ENCODE data around the gene BIRC3. TPM values are rescaled to one million over a fixed set of nuclear protein-coding genes. Genes with fewer than 3 reads are reported as not detected.

BIRC3 gene
- polyA plus RNA-seq (ENCODE audit: insufficient read length in 10 of 10) = 1 to 10 TPM in 5 of 10 donors, under 1 TPM in 5; 0.64 to 6.2 (median 0.98) TPM
- long read RNA-seq, donor 1 = 0 reads
- long read RNA-seq, donor 2 = 0 reads
- long read RNA-seq, donor 3 = 0 reads
- long read RNA-seq, donor 4 = 0 reads
- long read RNA-seq, donor 5 = 0 reads
- long read RNA-seq, donor 6 = 0 reads
- long read RNA-seq, donor 7 = 0 reads
- long read RNA-seq, donor 8 = 0 reads
- long read RNA-seq, donor 9 = 0 reads

DNA sequence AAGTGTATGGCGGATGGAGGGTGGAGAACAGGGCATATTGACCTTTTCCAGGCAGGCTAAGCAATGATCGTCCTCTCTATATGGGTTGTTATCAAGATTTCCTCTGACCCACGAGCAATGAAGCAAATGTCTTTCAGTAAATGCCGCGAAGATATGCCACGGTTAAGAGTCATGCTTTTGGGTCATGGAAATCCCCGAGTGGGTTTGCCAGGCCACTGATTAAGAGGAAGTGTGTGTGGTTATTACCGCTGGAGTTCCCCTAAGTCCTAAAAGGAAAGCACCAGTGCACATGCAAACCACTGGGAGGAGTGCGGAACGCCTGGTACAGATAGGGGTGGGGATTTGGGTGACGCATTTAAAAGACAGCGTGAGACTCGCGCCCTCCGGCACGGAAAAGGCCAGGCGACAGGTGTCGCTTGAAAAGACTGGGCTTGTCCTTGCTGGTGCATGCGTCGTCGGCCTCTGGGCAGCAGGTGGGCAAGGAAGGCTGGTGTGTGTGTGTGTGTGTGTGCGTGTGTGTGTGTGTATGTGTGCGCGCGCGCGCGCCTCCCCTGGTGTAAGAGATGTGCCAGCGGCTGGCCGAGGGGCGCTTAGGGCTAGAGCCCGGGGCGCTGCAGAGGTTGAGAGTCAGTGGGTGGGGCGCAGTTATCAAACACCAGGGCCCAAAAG, at the start of gene BIRC3:
Gene BIRC3, plus strand, starts transcription at position 386 of the 669 bp plus-strand sequence. CDS start 7,026 bp downstream, outside the sequence.
- DNase-seq = peak; percentile 74 to 84 (median 75)

DNA sequence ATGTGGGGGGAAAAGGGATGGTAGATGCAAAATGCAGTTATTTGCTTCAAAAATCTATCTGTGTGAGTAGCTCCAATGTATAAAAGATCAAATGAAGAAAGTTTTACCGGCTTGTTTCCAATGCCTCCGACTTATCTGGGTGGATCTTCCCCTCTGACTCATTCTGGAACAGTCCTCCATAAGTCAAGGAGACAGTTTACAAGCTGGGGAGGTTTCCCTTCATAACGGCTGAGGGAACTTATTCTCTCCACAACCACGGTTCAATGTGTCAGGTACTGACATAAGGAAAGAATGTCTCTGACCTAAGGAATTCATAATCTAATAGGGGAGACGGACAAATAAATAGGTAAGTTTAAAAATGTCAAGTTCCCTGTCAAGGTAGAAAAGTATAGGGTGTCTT, 49.7 kb upstream of the BIRC3 start:
- peak in 1 of 3 donors; percentile 60 for DNase-seq

DNA sequence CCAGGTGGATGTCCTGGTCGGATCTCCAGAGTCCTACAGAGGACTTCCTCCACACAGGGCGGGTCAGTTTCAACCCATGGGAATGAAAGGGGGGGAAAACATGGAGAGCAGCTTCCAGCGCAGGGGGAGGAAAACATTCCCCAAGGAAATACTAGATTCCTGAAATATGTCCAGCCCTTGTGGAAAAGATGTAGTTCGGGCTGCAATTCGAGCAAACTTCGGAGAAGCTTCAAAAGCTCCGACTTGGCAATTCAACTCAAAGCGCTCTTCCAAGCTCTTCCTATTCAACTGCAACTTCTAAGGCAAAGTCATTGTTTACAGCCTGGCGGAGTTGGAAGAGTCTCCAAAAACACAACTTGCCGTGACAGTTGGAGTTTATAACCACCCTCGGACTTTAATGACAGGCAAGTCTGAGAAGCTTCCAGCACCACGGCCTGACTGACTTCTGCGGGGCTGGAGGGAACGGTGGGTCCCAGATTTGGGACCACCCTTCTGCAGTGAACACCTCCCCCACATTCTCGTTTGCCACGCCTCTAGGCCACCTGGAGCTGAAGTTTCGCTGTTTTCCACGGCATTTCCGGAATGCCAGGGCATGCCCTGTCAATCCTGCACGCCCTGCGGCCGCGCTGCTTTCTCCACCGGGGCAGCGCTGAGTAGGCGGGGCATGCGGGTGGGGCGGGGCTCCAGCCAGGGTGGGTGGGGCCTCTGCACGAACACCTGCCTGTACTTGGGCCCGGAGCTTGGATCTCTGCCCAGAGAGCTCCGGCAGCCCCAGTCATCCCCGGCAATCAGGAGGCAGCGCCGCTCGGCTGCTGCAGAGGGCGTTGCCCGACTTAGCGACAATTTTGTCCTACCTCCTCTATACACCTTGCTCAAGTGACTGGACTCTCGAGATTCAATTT, 49.0 kb upstream of the BIRC3 start:
- peak; percentile 70 to 83 (median 73) for DNase-seq

DNA sequence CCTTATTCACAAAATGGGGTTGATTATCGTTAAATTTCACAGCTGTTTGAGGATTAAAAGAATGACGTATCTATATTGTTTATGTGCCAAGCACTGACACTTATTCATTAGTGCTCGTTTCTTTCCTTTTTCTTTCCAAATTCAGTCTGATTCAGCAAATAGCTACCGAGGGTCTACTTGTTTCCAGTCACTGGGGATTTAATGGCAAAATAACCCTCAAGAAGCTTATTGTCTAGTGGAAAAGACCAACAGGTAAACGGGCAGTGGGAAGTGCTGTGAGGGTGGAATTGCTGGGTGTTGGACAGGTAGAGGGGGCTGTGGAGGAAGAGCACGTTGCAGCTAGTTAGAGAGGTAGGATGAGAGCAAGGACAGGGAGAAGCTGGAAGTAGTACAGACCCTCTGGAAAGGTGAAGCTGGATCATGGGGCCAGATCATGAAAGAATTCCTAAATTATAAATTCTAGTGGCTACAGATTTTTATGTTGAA, 48.3 kb upstream of the BIRC3 start:
- DNase-seq = no peak

DNA sequence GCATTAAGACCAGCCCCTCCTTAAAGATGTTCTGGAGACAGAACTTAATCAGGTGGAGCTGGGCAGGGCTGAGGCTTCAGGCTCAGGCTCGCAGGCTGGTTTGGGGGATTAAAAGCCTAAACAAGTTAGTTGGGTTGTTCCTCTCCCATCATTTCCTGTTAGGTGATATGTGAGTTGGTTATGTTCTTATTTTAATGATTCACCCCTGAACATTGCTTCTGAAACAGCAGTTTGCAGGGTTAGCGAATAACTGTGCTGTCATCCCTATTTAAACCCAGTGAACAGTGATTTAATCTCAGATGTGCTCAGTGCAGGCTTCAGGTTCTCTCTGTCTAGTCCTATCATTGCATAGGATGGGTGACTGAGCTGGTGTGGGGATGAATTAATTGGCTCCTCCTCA, 47.4 kb upstream of the BIRC3 start:
- no peak for DNase-seq

DNA sequence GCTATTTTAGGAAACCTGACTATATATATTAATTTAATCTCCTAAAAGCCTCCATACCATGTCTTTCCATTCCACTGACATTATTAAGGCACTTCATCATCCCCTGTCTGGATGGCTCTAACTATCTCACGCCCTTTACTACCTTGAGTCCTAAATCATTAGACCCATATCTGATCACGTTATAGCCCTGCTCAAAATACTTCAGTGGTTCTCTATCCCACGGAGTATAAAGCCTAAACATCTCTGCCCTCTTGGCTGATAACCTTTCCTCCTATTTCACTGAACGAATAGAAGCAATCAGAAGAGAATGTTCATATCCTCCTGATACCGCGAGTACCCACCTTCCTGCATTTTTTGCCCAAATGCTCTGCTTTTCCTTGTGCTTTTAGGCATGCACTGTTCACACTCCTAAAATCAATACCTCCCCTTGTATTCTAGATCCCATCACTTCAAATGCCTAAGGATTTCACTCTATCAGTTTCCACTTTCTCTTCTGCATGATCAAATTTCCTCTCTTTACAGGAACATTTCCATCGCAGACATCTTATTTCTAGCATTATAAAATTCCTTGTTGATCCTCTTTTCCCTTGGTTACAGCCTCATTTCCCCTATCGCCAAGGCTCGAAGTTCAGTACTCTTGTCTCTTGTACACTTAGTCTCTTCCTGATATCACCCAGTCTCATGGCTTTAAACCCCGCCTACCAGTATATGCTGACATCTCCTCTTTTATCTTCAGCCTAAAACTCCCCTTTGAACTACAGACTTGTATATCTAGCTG, 45.0 kb upstream of the BIRC3 start:
- DNase-seq = no peak

DNA sequence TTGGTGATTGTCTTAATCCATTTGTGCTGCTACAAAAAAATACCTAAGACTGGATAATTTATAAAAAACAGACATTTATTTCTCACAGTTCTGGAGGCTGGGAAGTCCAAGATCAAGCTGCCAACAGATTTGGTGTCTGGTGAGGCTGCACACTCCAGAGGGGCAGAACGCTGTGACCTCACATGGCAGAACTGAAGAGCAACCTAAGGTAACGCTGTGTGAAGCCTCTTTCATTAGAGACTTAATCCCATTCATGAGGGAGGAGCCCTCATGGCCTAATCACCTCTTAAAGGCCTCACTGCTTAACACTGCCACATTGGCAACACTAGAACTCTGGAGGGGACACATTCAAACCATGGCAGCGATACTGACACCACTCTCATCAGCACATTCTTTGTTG, 42.7 kb upstream of the BIRC3 start:
- no peak for DNase-seq

DNA sequence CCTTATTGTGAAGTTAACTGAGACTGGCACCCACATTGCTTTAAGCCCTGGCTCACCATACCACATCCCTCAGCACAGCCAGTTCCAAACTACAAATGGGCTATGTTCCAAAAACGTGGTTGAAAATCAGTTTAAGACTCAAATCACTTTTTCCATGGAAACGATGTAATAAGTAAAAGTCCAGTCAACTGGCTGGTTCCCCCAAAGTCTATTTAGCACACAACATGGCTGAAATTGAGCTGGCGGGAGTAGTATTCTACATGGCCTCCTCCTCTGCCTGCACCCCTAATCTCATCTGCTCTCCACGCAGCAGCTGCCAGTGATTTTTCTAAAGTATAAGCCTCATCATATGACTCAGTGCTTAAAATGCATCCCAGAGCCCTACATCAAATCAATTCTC, 40.9 kb upstream of the BIRC3 start:
- DNase-seq = peak in 1 of 3 donors; percentile 81

DNA sequence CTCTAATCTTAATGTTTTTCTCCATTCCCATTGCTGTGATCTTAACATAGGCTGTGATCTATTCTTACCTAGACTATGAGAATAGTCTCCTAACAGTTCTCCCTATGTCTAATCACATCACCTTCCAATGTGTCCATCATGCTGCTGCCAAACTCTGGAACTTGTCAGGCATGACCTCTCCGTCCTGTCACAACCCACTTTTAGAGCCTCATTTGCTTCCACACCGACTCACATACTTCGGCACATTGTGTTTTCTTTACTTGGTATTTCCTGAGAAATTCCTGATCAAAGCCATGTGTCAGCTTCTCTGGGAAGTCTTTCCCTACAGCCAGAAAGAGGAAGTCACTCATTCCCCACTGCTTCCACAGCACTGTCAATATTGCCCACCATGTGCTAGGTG, 40.5 kb upstream of the BIRC3 start:
- DNase-seq = no peak

DNA sequence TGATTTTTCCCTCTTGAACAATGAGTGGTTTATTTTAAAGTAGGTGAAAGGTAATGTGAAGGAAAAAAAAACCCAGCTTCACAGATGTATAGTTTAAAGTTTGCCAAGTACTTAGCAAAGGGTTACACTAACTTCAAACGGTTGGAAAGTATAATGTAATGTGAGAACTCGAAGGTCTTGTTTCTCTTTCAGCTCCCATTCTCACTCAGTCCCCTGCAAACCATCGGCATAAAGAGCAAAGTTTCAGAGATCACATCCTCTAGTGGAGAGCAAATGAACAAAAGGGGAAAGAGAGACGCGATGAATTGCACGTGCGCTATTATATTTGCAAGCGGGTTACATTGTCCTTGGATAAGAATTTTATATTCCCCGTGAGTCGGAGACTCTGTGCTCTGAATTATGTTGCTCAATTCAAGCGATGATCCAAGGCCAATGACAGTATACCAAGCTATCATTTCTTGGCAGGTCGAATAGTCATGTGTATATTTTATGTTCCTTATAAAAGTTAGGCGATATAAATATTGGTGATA, 37.6 kb upstream of the BIRC3 start:
- peak; percentile 72 to 91 (median 74) for DNase-seq

DNA sequence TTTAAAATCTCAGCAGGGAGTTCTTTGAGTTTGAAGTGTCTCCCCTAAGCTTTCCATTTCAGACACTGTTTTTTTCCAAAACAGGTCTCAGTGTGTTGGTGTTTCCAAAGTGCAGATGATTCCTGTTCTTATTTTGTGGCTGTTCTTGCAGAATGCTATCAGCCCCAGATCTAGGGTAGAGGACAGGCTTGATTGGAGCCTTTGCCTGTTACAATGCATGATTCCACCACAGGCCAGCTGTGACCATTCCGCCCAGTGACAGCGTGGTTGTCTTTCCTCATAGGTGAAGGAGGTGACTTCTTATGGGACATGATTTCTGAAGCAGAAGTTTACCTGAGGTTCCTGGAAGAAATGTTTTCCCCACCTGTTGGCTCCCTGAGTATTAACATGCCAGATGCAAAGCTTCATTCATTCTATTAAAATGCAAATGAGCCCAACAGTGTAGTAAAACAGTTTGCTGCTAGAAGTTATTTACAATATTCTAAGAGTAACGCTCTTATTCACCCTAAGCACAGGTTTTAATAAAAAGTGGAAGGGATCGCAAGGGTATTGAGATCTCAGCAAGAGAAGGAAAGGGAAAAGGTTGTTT, 36.9 kb upstream of the BIRC3 start:
- DNase-seq = no peak

DNA sequence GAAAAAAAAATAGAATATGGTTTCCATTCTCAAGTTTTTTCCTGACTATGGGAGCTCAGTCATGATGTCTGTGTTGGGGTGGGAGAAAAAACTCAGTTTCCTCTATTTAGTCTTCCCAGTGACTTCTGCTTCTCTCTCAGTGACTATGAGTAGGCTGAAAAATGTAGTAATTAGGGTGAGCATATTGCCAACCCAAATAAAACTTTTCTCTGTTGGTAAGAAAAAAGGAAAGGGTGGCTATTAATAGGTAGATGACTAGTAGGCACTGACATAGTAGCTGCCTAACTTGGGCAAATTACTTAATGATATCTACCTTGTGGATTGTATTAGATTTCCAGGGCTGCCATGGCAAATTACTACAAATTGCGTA, 34.2 kb upstream of the BIRC3 start:
- no peak for DNase-seq

DNA sequence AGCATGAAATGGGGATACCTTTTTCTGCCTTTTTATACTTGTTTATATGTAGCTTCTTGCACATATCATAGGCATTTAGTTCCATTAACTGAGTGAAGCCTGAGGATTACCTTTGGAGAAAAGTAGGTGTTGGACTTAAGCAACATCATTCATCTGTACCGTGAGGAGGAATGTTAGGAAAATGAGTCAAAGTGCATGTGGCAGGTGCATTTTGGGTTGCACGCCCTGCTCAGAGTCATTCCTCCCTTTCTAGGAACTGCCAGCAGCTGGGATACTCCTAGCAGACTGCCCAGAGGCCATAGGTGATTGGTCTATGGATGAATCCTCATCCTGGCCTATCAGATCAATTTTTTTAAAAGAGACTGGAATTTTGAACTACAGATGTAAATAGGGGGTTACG, 33.3 kb upstream of the BIRC3 start:
- DNase-seq = no peak

DNA sequence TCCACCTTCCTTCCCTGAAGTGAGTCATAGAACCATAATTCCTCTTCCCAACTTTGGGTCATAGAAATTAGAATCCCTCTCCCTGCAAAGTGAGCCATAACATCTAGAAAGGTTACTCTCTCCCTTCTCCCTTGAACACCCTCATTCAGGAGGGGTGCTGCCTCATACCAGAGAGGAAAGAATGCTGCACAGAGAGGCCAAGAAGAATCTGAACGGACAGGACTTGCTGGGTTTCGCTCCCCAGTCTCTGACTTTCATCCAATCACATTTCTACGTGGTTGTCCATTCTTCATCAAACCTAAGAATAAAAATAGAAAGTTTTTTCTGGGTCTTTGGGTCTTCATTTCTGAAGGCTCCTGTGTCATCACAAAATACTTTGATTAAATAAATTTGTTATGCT, 31.0 kb upstream of the BIRC3 start:
- no peak for DNase-seq

DNA sequence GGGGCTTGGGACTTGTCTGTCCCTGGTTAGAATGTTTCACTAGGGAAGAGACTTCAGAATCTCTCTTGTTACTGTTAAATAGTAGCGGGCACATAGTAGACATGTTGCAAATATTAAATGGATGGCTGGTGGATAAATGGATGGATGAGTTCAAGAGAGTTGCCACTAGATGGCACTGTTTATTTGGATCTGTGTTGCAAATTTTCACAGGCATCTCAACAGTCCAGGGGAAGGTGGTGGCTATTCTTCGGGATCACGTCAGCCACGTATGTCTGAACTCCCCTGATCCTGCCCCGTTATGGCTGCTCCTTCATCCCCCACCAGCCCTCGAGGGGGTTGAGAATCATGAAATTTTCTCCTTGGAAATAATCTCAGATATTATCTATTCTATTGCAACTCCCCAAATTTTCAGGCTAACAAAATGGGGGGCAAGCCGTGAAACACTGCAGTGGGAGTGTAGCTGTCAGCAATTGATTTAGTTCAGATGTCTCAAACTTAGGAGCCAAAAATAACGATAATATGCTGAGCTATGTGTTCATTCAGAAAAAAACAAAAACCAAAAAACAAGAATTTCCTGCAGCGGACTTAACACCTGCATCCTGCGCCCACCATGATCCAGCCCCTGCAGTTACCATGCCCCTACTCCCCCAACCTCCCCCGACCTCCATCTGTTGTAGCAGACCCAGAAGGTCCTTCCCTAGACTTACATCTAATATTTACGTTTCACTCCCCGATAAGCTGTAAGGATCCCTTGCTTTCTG, 29.1 kb upstream of the BIRC3 start:
- DNase-seq = peak in 2 of 3 donors; percentile 62 to 82

DNA sequence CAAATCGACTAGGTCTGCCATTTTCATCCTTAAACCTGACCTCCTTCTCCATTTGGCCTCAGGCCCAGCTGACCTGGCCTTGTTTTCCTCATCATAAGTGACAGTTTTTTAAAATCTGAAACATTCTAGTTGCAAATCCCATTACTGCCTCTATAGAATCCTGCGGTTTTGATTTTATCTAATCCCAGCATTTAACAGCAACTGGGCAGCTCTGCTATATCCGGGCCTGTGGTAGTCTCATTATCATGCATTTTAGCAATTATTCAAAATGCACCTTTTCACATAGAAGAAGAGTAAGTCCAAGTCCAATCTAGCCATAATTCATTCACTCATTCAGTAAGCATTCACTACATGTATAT, 28.6 kb upstream of the BIRC3 start:
- no peak for DNase-seq

DNA sequence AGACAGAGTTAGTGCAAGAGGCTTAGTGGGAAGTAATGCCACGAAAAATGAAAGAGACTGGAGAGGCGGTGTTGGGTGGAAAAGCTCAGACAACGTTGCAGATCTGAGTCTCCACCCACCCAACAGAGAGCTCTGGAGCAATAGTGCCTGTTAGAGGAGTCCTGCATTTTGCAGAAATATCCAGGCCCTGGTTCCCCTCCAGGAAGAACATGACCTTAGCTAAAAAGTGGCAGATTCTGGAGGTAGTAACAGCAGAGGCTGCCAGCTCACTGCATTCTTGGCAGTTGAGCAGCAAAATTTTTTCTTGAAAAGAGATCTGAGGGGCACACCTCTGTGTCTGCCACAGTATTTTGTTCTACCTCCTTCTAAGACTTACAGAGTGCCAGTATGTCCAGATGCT, 27.7 kb upstream of the BIRC3 start:
- no peak for DNase-seq

DNA sequence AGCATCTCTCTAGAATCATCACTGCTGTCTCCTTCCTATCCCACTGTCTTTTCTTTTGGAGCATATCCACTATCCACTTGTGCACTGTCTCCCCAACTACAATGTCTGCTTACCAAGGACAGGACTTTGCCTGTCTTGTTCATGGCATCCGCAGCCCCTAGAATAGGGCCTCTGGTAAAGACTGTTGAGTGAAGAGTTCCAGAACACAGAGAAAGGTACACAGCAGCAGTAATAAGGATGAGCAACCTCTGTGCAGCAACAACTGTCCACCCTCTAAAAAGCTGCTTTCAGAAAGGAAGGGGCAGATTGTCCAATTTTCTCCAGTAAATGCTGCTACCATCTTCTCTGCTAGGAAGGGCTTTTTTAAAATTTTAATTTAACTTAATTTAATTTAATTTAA, 25.5 kb upstream of the BIRC3 start:
- DNase-seq = no peak

DNA sequence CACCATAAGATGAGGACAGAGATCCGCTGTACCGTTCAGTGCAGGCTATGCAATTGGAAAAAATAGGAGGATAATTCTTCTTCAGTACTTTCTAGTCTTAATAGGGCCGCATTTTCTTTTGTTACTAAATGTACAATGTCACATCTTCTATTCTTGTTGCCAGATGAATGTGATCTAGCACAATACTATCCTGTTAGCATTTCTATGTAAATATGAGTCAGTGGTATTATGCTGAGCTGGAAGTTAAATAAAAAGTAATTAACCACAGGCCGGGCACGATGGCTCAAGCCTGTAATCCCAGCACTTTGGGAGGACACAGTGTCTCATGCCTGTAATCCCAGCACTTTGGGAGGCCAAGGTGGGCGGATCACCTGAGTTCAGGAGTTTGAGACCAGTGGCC, 24.4 kb upstream of the BIRC3 start:
- no peak for DNase-seq

DNA sequence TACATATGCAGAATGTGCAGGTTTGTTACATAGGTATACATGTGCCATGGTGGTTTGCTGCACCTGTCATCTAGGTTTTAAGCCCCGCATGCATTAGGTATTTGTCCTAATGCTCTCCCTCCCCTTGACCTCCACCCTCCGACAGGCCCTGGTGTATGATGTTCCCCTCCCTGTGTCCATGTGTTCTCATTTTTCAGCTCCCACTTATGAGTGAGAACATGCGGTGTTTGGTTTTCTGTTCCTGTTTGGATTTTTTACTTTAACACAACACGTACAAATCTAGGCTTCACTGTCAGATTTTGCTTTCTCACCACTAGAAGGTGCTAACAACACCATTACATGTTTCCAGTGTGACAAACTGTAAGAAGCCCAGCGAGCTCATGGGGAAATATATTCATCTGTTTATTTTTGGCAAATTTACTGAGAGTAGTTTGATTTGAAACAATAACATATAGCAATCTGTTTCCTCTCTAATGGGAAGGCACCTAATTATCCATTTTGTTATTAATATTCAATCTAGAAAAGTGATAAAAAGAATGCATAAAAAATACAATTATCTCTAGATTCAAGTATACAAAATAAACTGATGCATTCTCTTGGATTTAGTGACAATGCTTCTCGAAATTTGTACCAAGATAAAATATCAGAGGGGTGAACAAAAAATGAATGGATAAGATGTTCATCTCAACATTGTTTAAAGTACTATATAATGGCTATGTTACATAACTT, 23.2 kb upstream of the BIRC3 start:
- peak in 1 of 3 donors; percentile 52 for DNase-seq

Measured in muscle of back (tissue), 13 donors.